ENCODE data around the gene TIAL1. TPM values are rescaled to one million over a fixed set of nuclear protein-coding genes. Genes with fewer than 3 reads are reported as not detected.

Gene TIAL1
- total and polyA plus RNA-seq, 4 donors = 19.7 to 28.7 (median 23.4) TPM

DNA sequence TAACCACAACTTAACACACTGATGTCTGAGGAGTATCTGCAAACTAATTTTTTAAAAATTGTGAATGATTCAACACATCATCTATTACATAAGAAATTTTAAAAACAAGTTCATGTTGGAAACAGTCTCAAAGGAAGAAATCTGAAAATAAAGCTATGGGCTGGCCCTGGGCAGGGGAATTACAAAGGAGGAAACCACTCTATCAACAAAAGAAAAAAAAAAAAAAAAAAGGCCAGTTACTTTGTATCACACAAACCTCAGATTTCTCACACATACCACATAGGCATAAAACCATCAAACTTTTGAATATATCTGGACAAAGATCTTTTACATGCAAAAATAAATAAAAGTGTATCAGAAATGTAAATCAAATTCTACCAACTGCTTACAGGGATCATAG is 20.8 kb downstream of the TIAL1 start:
- no peaks in the 10 kb centered on the region for H3K27me3 ChIP-seq (ENCODE audit: control insufficient read depth in 4 of 4, insufficient read depth in 4 of 4, low read length in 3 of 4)
- no peaks in the 10 kb centered on the region for H3K4me1 ChIP-seq (ENCODE audit: control insufficient read depth in 4 of 4, insufficient read depth in 4 of 4, low read length in 3 of 4)
- H3K4me3 ChIP-seq (ENCODE audit: low read depth in 1 of 3, low read length in 3 of 3) = no peak overlapping the region
- no peak overlapping the region for H3K9ac ChIP-seq (ENCODE audit: low read depth in 1 of 2, low read length in 2 of 2)
- peaks cover 18 to 55% (median 42%) of the 10 kb centered on the region in 4 donors for H3K36me3 ChIP-seq (ENCODE audit: control insufficient read depth in 4 of 4, insufficient read depth in 3 of 4, low read depth in 1 of 4, low read length in 3 of 4)
- DNase-seq (ENCODE audit: low spot score) = no peak
- no peak overlapping the region for H3K27ac ChIP-seq (ENCODE audit: low read depth in 1 of 2, low read length in 2 of 2)
- no peaks in the 10 kb centered on the region for H3K9me3 ChIP-seq (ENCODE audit: control insufficient read depth in 4 of 4, low read length in 3 of 4)
- no peak for TF ChIP-seq ZBTB33 (IDR thresholded peaks at IDR 0.05)
- TF ChIP-seq EGR1 (IDR thresholded peaks at IDR 0.05; ENCODE audit: low read depth in 2 of 2) = no peak
- no peak for TF ChIP-seq GABPA (IDR thresholded peaks at IDR 0.05 in 1 of 2, conservative IDR thresholded peaks at IDR 0.05 in 1 of 2)
- TF ChIP-seq ATF3 (IDR thresholded peaks at IDR 0.05) = no peak
- TF ChIP-seq FOXA2 (IDR thresholded peaks at IDR 0.05) = no peak
- no peak for TF ChIP-seq HNF4G (IDR thresholded peaks at IDR 0.05)
- TF ChIP-seq JUND (IDR thresholded peaks at IDR 0.05) = no peak
- TF ChIP-seq FOXA1 (IDR thresholded peaks at IDR 0.05) = no peak
- TF ChIP-seq, protein P1, sequence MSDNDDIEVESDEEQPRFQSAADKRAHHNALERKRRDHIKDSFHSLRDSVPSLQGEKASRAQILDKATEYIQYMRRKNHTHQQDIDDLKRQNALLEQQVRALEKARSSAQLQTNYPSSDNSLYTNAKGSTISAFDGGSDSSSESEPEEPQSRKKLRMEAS (IDR thresholded peaks at IDR 0.05) = no peak
- TF ChIP-seq SP1 (IDR thresholded peaks at IDR 0.05) = no peak
- no peak for TF ChIP-seq HNF4A (conservative IDR thresholded peaks at IDR 0.05)
- no peak for TF ChIP-seq RAD21 (IDR thresholded peaks at IDR 0.05)
- no peak for TF ChIP-seq RXRA (IDR thresholded peaks at IDR 0.05)
- no peak for TF ChIP-seq CTCF (IDR thresholded peaks at IDR 0.05; ENCODE audit: low read depth, low read length, missing input control)
- TF ChIP-seq, protein P2, sequence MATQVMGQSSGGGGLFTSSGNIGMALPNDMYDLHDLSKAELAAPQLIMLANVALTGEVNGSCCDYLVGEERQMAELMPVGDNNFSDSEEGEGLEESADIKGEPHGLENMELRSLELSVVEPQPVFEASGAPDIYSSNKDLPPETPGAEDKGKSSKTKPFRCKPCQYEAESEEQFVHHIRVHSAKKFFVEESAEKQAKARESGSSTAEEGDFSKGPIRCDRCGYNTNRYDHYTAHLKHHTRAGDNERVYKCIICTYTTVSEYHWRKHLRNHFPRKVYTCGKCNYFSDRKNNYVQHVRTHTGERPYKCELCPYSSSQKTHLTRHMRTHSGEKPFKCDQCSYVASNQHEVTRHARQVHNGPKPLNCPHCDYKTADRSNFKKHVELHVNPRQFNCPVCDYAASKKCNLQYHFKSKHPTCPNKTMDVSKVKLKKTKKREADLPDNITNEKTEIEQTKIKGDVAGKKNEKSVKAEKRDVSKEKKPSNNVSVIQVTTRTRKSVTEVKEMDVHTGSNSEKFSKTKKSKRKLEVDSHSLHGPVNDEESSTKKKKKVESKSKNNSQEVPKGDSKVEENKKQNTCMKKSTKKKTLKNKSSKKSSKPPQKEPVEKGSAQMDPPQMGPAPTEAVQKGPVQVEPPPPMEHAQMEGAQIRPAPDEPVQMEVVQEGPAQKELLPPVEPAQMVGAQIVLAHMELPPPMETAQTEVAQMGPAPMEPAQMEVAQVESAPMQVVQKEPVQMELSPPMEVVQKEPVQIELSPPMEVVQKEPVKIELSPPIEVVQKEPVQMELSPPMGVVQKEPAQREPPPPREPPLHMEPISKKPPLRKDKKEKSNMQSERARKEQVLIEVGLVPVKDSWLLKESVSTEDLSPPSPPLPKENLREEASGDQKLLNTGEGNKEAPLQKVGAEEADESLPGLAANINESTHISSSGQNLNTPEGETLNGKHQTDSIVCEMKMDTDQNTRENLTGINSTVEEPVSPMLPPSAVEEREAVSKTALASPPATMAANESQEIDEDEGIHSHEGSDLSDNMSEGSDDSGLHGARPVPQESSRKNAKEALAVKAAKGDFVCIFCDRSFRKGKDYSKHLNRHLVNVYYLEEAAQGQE (IDR thresholded peaks at IDR 0.05) = no peak

DNA sequence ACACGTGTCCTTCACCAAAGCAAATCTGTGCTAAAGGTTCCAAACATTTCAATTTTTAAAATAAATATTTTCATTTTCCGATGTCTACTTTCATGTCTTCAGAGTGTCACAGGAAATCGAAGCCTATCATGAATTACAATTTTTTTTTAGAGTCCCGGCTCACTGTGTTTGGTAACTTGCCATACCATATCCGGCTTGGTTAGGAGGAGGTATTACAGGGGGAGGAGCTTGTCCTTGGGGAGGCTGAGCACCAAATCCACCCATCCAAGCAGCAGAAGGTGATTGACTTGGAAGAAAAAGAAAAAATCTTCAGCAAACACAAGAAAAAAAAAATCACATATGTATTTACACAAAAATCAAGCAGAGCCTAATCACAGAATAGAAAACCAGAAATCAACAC is 21.3 kb downstream of the TIAL1 start:
- 66% methylated on average over 5 of the region's 5 CpGs for WGBS
- H3K36me3 ChIP-seq (ENCODE audit: control insufficient read depth in 4 of 4, insufficient read depth in 3 of 4, low read depth in 1 of 4, low read length in 3 of 4) = peaks cover 18 to 55% (median 40%) of the 10 kb centered on the region in 4 donors
- TF ChIP-seq CTCF (IDR thresholded peaks at IDR 0.05; ENCODE audit: low read depth, low read length, missing input control) = no peak
- TF ChIP-seq, protein P2 (IDR thresholded peaks at IDR 0.05) = no peak
- TF ChIP-seq RXRA (IDR thresholded peaks at IDR 0.05) = no peak
- no peak for TF ChIP-seq EGR1 (IDR thresholded peaks at IDR 0.05; ENCODE audit: low read depth in 2 of 2)
- TF ChIP-seq FOXA1 (IDR thresholded peaks at IDR 0.05) = no peak
- TF ChIP-seq JUND (IDR thresholded peaks at IDR 0.05) = no peak
- TF ChIP-seq, protein P1 (IDR thresholded peaks at IDR 0.05) = no peak
- no peak for TF ChIP-seq YY1 (IDR thresholded peaks at IDR 0.05)
- TF ChIP-seq SP1 (IDR thresholded peaks at IDR 0.05) = no peak
- TF ChIP-seq RAD21 (IDR thresholded peaks at IDR 0.05) = no peak

More for the DNA sequence above, 21.3 kb downstream of the TIAL1 start:
- Histone ChIP-seq H3K4me1 (ENCODE audit: control insufficient read depth in 4 of 4, insufficient read depth in 4 of 4, low read length in 3 of 4) (no peaks in the 10 kb centered on the region), H3K4me3 (ENCODE audit: low read depth in 1 of 3, low read length in 3 of 3) (no peak overlapping the region), H3K9ac (ENCODE audit: low read depth in 1 of 2, low read length in 2 of 2) (no peak overlapping the region), H3K27me3 (ENCODE audit: control insufficient read depth in 4 of 4, insufficient read depth in 4 of 4, low read length in 3 of 4) (no peaks in the 10 kb centered on the region), H3K9me3 (ENCODE audit: control insufficient read depth in 4 of 4, low read length in 3 of 4) (no peaks in the 10 kb centered on the region), H3K27ac (ENCODE audit: low read depth in 1 of 2, low read length in 2 of 2) (no peak overlapping the region)
- no peak for DNase-seq (ENCODE audit: low spot score)
